ENCODE results near the gene PTPRJ.

The PTPRJ gene

GRCh38 chr11:47998345-47998732 lies 18.0 kb downstream of the PTPRJ start:
- no peak for DNase-seq

- no peak for DNase-seq
These were observed 18.5 kb downstream of the PTPRJ start for GRCh38 chr11:47998733-47999359.

- no peak for DNase-seq
These were observed 20.1 kb downstream of the PTPRJ start for GRCh38 chr11:48000432-48000831.

GRCh38 chr11:48001438-48002021 lies 21.2 kb downstream of the PTPRJ start:
- no peak for DNase-seq

- no peak for DNase-seq
These were observed 22.2 kb downstream of the PTPRJ start for GRCh38 chr11:48002561-48002960.

GRCh38 chr11:48003926-48004325 lies 23.6 kb downstream of the PTPRJ start:
- no peak for DNase-seq

- DNase-seq = no peak
These were observed 24.1 kb downstream of the PTPRJ start for GRCh38 chr11:48004456-48004855.

GRCh38 chr11:48005136-48005535 lies 24.8 kb downstream of the PTPRJ start:
- DNase-seq = no peak

- DNase-seq = no peak
These were observed 25.5 kb downstream of the PTPRJ start for GRCh38 chr11:48005831-48006270.

GRCh38 chr11:48006301-48006992 lies 26.1 kb downstream of the PTPRJ start:
- no peak for DNase-seq

GRCh38 chr11:48007677-48008076 lies 27.3 kb downstream of the PTPRJ start:
- no peak for DNase-seq

GRCh38 chr11:48008951-48009270 lies 28.6 kb downstream of the PTPRJ start:
- DNase-seq = no peak

GRCh38 chr11:48011102-48011797 lies 30.9 kb downstream of the PTPRJ start:
- no peak for DNase-seq

GRCh38 chr11:48011798-48012391 lies 31.5 kb downstream of the PTPRJ start:
- no peak for DNase-seq

GRCh38 chr11:48013269-48013901 lies 33.0 kb downstream of the PTPRJ start:
- DNase-seq = no peak

- DNase-seq = no peak
These were observed 34.6 kb downstream of the PTPRJ start for GRCh38 chr11:48014917-48015316.

GRCh38 chr11:48017105-48017830 lies 36.9 kb downstream of the PTPRJ start:
- no peak for DNase-seq

- DNase-seq = no peak
These were observed 37.6 kb downstream of the PTPRJ start for GRCh38 chr11:48017831-48018527.

GRCh38 chr11:48018528-48019216 lies 38.3 kb downstream of the PTPRJ start:
- DNase-seq = no peak

GRCh38 chr11:48019217-48019584 lies 38.8 kb downstream of the PTPRJ start:
- DNase-seq = no peak

- no peak for DNase-seq
These were observed 39.2 kb downstream of the PTPRJ start for GRCh38 chr11:48019595-48019994.
